K562 (cell line): ENCODE measurements around the gene ANKMY2. TPM values are rescaled to one million over a fixed set of nuclear protein-coding genes. Genes with fewer than 3 reads are reported as not detected.

Experiments used
- CHD2 ChIP-seq: IDR thresholded peaks from 2 replicates; pipeline ENCODE4 v1.6.1; 2011; ENCODE audit warnings: low read depth, low read length
- FOXK2 ChIP-seq, 2 experiments: fragments of 450-650 bp; IDR thresholded peaks in 1 of 2; conservative IDR thresholded peaks in 1 of 2; 2 replicates each; pipeline ENCODE4 v1.6.1; 2016; ENCODE audit warnings: low read depth in 2 of 2, mild to moderate bottlenecking in 1 of 2
- HEY1 ChIP-seq: fragments of 250-450 bp; sonication (Bioruptor Pico); IDR thresholded peaks from 2 replicates; pipeline ENCODE4 v1.5.0; 2020; ENCODE audit warnings: mild to moderate bottlenecking, moderate library complexity, borderline replicate concordance
- HNRNPK ChIP-seq: fragments of 200-400 bp; formaldehyde crosslinking; IDR thresholded peaks from one replicate; pipeline ENCODE4 v1.6.1; 2018; ENCODE audit warnings: mild to moderate bottlenecking, low read depth, low read length; ENCODE audit not compliant: poor library complexity, severe bottlenecking
- NELFE ChIP-seq: IDR thresholded peaks from 2 replicates; pipeline ENCODE4 v1.6.1; 2011; ENCODE audit warnings: mild to moderate bottlenecking; ENCODE audit not compliant: insufficient read depth, insufficient read length
- NR2F6 ChIP-seq: fragments of 450-650 bp; formaldehyde crosslinking; IDR thresholded peaks from 2 replicates; pipeline ENCODE4 v1.4.0; 2020; ENCODE audit warnings: mild to moderate bottlenecking
- RFX1 ChIP-seq: fragments of 450-650 bp; IDR thresholded peaks from 2 replicates; pipeline ENCODE4 v1.6.1; 2016; ENCODE audit warnings: mild to moderate bottlenecking, moderate library complexity
- TAF1 ChIP-seq: IDR thresholded peaks from 2 replicates; pipeline ENCODE4 v1.6.1; 2011; ENCODE audit warnings: mild to moderate bottlenecking, low read length, moderate library complexity; ENCODE audit not compliant: insufficient read depth, control insufficient read depth, severe bottlenecking; ENCODE audit errors: extremely low read depth
- ZNF785 ChIP-seq: fragments of 250-450 bp; sonication (Bioruptor Pico); IDR thresholded peaks from 2 replicates; pipeline ENCODE4 v1.4.0; 2020; ENCODE audit warnings: mild to moderate bottlenecking
- polyA plus RNA-seq, 8 experiments: library from polyadenylated mRNA; depleted of rRNA in 4 of 8; stranded (reverse) in 5 of 8; unstranded in 3 of 8; fragments of >200 nt; fragmentation: Nextera tagmentation in 2 of 8; fragmentation: Illumina TruSeq in 1 of 8; extraction: Ambion mirVana in 2 of 8; extraction: Trizol in 1 of 8; gene quantifications; 2 replicates each; pipeline versions ENCODE4 v1.2.1 to v1.2.3, GENCODE V29; 2011 to 2014; ENCODE audit warnings: inconsistent platforms in 1 of 8, missing spikeins in 1 of 8
- total RNA-seq, 7 experiments: library from RNA; depleted of rRNA in 6 of 7; stranded (reverse); fragments of >200 nt in 6 of 7; fragmentation: Illumina TruSeq in 2 of 7; extraction: Trizol in 2 of 7; gene quantifications; 2 replicates each; pipeline versions ENCODE4 v1.2.1 to v1.2.3, GENCODE V29; 2011 to 2021; ENCODE audit warnings: low replicate concordance in 1 of 7
- TF ChIP-seq, protein P1 (sequence below): fragments of 450-650 bp; IDR thresholded peaks from 2 replicates; pipeline ENCODE4 v1.6.1; 2016; ENCODE audit warnings: mild to moderate bottlenecking, moderate library complexity
- TF ChIP-seq, protein P2 (sequence below): fragments of 450-650 bp; IDR thresholded peaks from 2 replicates; pipeline ENCODE4 v1.6.1; 2018; ENCODE audit not compliant: partially characterized antibody

The ANKMY2 gene
- total and polyA plus RNA-seq, 9 of the 15 experiments (the other 6 are each of a cell fraction or from before 2014, with no cell fraction given): 38.9 to 71.5 (median 48.8) TPM

DNA sequence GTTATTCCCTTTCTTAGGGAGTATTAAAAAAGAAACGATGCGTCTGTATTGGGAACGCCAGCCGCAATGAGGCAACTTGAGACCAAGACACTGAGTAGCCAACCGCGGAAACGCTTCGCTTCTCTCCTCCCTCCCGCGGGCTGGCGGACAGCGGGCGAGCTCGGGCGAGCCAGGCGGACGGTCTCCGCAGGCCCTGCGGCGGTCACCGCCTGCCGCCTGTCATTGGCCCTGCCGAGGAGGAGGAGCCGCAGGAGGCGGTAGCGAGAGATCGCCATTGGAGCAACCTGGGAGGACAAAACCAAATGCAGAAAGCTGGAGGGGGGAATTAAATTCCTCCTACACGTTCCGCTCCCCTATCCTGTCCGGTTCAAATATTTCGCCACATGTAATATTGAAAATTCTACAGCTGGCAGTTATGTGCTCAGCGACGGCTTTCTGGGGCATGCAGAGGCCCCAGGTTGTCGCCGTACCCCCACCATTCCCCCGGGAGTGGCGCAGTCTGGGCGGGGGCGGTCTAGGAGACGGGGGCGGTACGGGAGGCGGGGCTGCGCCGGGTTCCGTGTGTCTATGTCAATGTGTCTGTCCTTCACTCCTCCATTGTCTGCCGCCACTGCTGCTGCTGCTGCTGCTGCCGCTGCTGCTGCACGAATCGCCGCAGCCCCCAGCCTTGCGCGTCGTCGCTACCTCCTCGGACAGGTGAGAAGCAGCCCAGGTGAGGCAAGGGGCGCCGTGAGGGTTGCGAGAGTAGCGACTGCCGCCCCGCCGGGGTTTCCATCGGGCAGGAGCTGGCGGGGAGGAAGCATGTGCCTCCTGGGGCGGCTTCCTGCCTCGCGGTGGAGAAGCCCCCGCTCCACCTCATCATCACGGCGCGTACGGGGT lies at the start of gene ANKMY2, which contains the start of gene BZW2 (continued):
- TF ChIP-seq NR2F6 (CRISPR knock-in tag) (no peak), TAF1 (peak; percentile 97), NELFE (peak; percentile 58), RFX1 (peak; percentile 50), ZNF785 (CRISPR knock-in tag) (no peak), HNRNPK (no peak), CHD2 (peak; percentile 51; the same call in 1 of the 2 replicates), HEY1 (CRISPR knock-in tag) (no peak), FOXK2 (conservative IDR thresholded peaks at IDR 0.05 in 1 of 2, IDR thresholded peaks at IDR 0.05 in 1 of 2; ENCODE audit: low read depth in 2 of 2) (peak; percentile 35 to 100; a peak in 3 of 4 replicates)
- TF ChIP-seq, protein P1, sequence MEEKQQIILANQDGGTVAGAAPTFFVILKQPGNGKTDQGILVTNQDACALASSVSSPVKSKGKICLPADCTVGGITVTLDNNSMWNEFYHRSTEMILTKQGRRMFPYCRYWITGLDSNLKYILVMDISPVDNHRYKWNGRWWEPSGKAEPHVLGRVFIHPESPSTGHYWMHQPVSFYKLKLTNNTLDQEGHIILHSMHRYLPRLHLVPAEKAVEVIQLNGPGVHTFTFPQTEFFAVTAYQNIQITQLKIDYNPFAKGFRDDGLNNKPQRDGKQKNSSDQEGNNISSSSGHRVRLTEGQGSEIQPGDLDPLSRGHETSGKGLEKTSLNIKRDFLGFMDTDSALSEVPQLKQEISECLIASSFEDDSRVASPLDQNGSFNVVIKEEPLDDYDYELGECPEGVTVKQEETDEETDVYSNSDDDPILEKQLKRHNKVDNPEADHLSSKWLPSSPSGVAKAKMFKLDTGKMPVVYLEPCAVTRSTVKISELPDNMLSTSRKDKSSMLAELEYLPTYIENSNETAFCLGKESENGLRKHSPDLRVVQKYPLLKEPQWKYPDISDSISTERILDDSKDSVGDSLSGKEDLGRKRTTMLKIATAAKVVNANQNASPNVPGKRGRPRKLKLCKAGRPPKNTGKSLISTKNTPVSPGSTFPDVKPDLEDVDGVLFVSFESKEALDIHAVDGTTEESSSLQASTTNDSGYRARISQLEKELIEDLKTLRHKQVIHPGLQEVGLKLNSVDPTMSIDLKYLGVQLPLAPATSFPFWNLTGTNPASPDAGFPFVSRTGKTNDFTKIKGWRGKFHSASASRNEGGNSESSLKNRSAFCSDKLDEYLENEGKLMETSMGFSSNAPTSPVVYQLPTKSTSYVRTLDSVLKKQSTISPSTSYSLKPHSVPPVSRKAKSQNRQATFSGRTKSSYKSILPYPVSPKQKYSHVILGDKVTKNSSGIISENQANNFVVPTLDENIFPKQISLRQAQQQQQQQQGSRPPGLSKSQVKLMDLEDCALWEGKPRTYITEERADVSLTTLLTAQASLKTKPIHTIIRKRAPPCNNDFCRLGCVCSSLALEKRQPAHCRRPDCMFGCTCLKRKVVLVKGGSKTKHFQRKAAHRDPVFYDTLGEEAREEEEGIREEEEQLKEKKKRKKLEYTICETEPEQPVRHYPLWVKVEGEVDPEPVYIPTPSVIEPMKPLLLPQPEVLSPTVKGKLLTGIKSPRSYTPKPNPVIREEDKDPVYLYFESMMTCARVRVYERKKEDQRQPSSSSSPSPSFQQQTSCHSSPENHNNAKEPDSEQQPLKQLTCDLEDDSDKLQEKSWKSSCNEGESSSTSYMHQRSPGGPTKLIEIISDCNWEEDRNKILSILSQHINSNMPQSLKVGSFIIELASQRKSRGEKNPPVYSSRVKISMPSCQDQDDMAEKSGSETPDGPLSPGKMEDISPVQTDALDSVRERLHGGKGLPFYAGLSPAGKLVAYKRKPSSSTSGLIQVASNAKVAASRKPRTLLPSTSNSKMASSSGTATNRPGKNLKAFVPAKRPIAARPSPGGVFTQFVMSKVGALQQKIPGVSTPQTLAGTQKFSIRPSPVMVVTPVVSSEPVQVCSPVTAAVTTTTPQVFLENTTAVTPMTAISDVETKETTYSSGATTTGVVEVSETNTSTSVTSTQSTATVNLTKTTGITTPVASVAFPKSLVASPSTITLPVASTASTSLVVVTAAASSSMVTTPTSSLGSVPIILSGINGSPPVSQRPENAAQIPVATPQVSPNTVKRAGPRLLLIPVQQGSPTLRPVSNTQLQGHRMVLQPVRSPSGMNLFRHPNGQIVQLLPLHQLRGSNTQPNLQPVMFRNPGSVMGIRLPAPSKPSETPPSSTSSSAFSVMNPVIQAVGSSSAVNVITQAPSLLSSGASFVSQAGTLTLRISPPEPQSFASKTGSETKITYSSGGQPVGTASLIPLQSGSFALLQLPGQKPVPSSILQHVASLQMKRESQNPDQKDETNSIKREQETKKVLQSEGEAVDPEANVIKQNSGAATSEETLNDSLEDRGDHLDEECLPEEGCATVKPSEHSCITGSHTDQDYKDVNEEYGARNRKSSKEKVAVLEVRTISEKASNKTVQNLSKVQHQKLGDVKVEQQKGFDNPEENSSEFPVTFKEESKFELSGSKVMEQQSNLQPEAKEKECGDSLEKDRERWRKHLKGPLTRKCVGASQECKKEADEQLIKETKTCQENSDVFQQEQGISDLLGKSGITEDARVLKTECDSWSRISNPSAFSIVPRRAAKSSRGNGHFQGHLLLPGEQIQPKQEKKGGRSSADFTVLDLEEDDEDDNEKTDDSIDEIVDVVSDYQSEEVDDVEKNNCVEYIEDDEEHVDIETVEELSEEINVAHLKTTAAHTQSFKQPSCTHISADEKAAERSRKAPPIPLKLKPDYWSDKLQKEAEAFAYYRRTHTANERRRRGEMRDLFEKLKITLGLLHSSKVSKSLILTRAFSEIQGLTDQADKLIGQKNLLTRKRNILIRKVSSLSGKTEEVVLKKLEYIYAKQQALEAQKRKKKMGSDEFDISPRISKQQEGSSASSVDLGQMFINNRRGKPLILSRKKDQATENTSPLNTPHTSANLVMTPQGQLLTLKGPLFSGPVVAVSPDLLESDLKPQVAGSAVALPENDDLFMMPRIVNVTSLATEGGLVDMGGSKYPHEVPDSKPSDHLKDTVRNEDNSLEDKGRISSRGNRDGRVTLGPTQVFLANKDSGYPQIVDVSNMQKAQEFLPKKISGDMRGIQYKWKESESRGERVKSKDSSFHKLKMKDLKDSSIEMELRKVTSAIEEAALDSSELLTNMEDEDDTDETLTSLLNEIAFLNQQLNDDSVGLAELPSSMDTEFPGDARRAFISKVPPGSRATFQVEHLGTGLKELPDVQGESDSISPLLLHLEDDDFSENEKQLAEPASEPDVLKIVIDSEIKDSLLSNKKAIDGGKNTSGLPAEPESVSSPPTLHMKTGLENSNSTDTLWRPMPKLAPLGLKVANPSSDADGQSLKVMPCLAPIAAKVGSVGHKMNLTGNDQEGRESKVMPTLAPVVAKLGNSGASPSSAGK: peak; percentile 33; the same call in 1 of the 2 replicates
- TF ChIP-seq, protein P2, sequence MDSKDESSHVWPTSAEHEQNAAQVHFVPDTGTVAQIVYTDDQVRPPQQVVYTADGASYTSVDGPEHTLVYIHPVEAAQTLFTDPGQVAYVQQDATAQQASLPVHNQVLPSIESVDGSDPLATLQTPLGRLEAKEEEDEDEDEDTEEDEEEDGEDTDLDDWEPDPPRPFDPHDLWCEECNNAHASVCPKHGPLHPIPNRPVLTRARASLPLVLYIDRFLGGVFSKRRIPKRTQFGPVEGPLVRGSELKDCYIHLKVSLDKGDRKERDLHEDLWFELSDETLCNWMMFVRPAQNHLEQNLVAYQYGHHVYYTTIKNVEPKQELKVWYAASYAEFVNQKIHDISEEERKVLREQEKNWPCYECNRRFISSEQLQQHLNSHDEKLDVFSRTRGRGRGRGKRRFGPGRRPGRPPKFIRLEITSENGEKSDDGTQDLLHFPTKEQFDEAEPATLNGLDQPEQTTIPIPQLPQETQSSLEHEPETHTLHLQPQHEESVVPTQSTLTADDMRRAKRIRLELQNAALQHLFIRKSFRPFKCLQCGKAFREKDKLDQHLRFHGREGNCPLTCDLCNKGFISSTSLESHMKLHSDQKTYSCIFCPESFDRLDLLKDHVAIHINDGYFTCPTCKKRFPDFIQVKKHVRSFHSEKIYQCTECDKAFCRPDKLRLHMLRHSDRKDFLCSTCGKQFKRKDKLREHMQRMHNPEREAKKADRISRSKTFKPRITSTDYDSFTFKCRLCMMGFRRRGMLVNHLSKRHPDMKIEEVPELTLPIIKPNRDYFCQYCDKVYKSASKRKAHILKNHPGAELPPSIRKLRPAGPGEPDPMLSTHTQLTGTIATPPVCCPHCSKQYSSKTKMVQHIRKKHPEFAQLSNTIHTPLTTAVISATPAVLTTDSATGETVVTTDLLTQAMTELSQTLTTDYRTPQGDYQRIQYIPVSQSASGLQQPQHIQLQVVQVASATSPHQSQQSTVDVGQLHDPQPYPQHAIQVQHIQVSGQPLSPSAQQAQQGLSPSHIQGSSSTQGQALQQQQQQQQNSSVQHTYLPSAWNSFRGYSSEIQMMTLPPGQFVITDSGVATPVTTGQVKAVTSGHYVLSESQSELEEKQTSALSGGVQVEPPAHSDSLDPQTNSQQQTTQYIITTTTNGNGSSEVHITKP: peak; percentile 100
